AG20443 (cell line): ENCODE data around the gene DMRTC2.
A peak's percentile ranks its signal among the peaks of the same experiment; 100 is the strongest.

Source experiments
- DNase-seq: peaks from one replicate; pipeline ENCODE4 v3.0.0; 2012; ENCODE audit warnings: low spot score, mixed read lengths

DMRTC2 gene

DNA sequence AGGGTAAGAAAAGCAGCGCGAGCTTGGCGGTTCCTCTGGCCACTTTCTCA lies at the start of gene DMRTC2:
TSS of gene DMRTC2 (plus strand) at position 42 of the 50 bp plus-strand sequence. CDS start 2,387 bp downstream, outside the sequence.
- no peak for DNase-seq

DNA sequence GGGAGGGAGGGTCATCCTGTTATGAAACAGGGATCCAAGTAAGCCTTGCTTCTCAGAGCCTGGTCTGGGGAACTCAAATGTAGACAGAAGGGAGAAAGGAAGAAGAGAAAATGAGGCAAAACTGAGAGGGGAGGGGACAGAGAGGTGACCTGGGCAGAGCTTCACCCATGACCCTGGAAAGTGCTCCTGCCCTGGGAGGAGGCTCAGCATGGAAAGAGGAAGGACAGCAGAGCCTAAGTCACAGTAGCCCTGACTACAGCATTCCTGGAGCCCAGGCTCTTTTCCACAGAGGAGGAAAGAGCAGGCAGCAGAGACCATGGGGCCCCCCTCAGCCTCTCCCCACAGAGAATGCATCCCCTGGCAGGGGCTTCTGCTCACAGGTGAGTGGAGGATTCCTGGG lies 48.5 kb upstream of the DMRTC2 start, which contains the start of gene CEACAM3:
TSS of gene CEACAM3 (plus strand) at position 226 of the 400 bp plus-strand sequence. CDS start at position 317, 91 bp downstream.
- DNase-seq = no peak

DNA sequence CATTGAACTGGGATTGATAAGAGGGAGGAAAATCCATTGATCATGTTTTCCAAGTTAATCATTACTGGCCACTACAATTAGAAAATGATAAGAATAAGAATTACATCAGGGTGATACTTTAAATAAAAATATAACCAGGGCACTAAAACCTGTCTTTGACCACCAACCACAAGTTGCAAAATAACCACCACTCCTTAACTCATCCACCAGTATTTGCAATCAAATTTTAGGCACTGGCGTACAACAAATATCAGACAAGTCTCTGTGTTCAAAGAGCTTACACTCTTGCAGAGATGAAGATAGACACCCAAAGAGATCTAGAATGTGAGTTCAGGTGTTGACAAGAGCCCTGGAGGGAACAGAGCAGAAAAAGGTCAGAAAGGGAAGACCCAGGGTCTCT lies 47.9 kb upstream of the DMRTC2 start:
- no peak for DNase-seq

DNA sequence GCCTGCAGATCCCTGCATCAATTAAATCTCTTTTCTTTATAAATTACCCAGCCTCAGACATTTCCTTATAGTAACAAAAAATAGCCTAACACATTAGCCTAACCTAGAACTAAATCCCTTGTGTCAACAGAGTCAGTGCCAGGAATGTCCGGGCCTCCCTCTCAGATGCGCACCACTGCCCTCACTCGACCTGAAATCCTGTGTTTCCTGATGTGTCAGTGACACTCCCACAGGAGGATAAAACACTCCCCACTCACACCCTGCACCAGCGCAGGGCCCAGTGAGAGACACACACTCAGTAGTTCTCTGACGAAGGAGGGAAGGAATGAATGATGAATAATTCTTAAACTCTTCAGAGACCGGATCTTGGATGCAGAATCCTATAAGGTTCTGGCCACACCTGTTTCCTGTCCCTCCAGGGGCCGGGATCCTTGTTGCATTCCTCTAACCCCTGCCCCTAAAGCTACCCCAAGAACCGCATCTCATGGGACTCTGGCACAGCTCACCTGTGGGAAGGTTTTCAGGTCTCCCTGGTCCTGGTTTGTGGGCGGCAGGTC lies 45.3 kb upstream of the DMRTC2 start:
- DNase-seq = no peak

DNA sequence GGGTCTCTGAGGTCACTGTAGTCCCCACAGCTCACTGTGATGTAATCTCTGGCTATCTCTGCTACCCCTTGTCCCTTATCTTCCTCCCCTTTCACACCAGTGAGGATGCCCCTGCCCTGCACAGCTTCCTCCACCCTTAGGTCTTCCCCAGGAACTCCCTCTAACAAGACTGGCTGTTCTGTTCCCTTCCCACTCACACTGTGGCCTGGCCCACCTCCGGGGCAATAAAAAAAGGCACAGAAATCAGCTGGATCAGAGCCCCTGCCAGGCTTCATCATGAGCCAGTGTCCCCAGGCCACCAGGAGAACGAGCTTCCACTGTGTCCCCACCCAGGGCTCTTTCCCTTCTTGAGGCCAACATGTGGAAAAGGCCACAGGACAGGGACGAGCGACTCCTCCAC lies 43.8 kb upstream of the DMRTC2 start:
- no peak for DNase-seq

DNA sequence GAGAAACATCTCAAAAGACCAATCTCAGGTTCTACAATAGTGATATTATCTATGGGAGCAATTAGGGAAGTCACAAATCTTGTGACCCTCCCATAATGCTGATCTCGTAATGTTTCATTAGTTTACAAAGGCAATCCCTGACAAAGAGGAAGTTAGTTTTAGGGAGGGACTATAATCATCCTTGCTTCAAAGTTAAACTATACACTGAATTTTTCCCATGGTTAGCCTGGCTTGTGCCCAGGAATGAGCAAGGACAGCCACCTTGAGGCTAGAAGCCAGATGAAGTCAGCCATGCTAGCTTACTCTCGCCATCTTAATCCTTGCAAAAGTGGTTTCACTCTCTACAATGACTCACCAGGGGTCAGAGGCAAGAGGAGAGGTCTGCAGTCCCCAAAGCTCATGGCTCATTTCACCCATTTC lies 43.0 kb upstream of the DMRTC2 start:
- DNase-seq = no peak

DNA sequence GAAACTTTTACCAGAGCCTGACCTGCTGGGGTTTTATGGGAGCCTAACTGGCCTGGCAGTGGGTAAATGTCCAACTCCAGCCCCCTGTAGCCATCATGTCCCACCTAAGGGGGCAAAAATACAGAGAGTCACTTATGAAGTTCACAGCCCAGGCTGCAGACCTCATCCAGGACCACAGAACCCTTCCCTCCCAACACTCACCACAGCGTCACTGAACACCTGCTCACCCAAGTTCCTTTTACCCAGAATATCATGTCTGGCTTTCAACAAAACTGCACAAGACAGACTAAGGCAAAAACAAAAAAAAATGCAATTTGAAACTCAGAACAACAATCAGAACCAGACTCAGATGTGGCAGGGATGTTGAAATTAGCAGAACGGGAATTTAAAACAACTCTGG lies 42.1 kb upstream of the DMRTC2 start:
- DNase-seq = no peak

DNA sequence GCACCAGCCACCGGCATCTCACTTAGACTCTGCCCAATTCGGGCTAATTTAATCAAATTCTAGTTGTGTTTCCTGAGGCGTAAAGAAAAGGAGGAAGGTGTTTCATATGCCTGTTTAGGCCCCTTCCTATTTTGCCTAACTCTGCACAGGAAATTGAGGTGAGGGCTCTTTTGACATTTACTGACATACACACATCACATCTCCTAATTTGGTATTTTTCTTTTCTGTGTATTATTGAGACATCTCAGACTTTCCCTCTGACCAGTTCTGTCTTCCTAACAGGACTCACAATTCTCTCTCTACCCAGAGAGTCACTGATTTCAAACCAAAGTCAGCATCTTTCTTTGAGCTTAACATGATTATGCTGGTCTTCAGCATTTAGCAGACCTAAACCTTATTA lies 40.5 kb upstream of the DMRTC2 start:
- DNase-seq = no peak

DNA sequence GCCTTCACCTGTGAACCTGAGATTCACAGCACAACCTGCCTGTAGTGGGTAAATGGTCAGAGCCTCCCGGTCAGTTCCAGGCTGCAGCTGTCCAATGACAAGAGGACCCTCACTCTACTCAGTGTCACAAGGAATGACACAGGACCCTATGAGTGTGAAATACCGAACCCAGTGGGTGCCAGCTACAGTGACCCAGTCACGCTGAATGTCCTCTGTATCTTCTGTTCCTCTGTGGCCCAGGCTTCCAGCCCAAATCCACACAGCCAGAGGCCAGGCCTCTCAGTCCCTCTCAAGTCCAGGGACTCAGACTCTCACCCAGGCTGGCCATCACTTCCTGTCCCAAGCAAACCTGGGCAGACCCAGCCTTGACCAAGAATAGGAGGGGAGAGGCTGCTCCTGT lies 37.7 kb upstream of the DMRTC2 start:
- no peak for DNase-seq

DNA sequence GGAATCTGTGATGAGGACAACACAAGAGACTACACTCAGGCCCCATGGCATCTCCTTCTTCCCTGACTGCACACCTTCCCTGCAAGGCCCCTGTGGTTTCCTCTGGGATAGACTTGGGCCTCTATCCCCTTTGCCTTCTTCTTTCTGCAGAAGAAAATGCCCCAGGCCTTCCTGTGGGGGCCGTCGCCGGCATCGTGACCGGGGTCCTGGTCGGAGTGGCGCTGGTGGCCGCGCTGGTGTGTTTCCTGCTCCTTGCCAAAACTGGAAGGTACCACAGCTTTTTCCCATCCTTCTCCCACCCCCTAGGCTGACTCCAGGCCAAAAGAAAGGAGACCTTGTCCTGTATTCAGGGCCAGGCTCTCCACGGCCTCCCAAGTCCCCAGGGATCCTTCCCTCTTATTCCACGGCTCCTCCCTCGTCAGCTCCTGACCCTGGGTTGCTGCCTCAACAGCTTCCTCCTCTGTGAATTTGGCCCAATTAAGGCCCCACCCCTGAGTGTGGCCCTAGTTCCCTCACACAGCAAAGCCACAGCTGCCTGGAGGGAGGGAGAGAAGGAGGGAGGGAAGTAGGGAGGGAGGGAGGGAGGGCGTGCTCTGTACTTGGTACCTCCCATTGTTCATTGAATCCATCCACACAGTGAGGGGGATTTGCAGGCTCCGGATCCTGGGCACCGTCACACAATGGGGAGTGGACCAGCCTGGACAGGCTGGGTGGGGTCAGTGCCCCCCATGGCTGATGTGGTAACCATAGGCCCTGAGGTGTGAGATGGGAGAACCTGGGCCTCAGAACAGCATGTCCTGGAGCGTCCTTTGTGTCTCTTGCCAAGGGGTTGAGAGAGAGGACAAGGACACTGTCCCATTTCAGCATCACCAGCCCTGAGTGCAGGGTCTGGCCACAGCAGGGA lies 35.9 kb upstream of the DMRTC2 start:
- DNase-seq = no peak

DNA sequence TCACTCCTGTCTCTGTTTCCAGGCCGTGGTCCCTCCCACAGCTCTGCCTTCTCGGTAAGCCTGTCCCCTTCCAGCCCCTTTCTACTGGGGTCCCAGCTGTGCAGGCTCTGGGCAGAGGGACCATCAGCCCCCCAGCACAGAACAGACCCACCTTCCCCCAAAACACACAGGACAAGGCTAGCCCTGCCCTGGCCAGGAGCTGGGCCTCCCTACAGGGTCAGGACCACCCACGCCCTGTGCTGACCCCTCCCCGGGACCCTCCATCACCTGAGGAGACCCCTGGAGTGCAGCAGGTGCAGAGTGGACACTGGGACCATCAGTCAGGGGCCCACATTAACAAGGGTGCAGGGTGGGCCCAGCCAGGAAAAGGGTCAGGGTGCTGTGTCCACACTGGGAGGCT lies 34.5 kb upstream of the DMRTC2 start:
- no peak for DNase-seq

DNA sequence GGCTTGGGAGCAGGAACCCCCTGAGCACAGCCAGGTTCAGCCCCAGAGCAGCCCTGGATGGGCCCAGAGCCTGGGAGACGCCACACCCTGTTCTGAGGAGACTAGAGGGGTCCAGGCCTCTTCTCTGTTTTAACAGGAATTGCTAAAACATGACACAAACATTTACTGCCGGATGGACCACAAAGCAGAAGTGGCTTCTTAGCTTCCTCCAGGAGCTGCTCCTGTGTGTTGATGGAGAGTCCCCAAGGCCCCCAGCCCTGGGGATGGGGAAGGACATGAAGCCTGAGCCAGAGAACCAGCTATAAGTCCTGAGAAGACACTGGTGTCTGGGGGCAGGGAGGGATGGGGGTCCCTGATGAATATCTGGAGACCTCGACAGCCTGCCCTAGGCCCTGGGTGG lies 33.8 kb upstream of the DMRTC2 start:
- DNase-seq = no peak

DNA sequence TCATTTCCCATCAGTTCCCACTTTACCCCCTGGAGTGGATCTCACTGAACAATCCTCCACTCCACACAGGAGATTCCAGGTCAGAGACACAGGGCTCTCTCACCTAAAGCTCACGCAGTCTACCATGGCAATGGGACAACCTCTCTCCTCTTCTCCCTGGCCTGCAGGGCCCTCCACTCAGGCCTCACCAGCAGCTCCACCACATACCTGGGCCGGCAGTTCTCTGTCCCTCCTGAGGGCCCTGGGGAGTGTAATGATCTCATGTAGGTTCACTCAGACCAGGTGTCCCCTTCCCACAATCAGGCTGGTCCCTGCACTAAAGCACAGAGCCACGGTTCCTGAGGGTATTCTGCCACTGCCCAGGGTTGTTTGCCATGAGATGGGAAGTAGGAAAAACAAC lies 32.9 kb upstream of the DMRTC2 start:
- DNase-seq = no peak

DNA sequence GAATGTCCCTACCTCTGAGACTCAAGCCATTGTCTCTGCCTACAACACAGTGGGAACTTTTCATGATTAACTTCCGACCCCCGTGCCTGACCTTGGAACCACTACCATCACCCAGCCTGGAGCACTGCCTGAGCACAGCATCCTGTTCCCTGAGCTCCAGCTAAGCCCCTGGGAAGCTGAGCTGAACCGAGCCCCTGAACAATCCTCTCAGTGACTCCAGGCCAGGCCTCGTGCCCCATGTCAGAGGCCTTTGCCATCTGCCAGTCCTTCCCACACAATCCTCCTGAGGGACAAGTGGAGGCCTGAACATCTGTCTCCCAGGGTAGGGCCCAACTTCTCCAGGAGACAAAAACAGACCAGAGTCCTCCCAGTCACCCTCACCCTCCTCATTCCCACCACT lies 30.9 kb upstream of the DMRTC2 start:
- no peak for DNase-seq

DNA sequence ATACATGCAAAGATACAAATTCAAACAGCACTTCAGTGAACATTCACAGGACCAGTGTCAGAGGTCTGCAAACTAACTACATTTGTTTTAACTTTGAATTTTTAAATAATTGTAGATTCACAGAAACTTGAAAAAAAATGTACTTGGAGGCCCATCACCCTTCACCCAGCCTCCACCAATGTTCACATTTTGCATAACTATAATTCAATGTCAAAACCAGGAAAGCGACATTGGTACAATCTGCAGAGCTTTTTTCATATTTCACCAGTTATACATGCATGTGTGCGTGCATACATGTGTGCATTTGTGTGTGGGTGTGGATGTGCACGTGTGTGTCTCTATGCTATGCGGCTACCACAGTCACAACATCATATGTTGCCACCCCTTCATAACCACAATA lies 29.5 kb upstream of the DMRTC2 start:
- DNase-seq = no peak

DNA sequence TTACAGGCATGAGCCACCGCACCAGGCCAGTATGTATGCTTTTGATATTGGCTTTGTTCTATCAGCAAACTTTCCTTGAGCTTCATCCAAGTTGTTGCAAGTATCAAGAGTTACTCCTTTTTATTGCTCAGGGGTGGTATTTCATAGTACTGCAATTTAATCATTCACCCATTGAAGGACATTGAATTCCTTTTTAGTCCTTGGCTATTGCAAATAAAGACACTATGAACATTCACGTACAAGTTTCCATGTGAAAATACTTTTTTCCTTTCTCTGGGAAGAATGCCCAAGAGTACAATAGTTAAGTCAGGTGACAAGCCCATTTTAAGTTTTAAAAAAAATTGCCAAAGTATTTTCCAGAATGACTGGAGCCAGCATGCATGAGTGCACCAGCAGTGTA lies 28.1 kb upstream of the DMRTC2 start:
- DNase-seq = no peak

DNA sequence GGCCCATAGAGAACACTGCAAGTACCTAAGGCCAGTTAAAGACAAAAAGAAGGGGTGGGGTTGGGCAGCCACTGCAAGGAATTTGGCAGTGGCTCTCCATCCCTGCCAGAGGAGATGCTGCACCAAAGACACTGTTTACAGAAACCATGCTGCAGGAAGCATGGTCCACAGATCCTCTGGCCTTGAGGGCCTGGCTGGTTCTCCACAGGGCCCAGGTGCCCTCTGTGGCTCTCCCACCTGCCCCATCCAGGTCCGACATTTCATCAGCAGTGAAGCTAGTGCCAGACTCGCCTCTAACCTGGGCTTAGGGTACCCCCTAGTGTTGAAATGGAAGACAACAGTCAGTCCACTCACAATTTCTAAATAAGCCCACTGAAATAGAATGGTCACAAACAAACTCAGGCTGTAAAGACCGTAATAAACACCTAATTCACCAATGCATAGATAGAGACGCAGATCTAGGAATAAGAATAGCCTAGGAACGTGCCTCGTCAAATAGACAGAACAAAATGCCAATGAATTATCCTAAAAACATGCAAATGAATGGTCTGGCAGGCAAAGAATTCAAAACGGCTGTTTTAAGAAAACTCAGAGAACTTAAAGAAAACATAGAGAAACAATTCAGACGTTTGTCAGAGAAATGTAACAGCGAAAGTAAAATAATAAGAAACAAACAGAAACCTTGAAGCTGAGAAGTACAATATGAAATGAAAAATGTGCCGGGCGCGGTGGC lies 23.7 kb upstream of the DMRTC2 start:
- peak; percentile 50 for DNase-seq

DNA sequence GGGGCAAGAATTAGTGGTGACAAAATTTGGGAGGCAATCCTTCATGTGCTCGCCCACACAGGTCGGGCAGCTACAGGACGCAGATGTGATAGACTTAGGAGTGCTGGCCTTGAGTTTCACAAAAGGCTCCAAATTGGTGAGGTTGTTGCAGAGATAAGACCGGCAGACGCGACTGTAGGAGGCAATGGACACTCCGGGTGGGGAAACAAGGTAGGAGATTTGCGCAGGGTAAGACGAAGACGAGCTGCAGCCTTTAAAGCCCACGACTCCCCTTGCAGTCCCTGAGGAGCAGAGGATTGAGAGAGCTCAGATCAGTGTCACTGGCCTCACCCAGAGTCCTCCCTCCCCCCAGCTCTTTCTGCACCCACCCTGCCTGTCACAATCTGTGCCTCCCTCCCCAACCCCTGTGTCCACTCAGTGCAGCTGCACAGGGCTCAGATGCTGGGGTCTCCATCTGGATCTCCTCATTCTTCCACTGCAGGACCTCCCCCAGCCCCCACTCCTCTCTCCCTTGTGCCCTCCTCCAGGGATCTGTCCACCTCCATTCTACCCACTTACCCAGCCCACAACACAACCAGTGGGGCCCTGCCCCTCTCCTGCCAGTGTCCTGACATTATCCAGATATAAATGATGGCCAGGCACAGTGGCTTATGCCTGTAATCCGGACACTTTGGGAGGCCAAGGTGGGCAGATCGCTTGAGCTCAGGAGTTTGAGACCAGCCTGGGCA lies 6.7 kb upstream of the DMRTC2 start:
- DNase-seq = no peak

DNA sequence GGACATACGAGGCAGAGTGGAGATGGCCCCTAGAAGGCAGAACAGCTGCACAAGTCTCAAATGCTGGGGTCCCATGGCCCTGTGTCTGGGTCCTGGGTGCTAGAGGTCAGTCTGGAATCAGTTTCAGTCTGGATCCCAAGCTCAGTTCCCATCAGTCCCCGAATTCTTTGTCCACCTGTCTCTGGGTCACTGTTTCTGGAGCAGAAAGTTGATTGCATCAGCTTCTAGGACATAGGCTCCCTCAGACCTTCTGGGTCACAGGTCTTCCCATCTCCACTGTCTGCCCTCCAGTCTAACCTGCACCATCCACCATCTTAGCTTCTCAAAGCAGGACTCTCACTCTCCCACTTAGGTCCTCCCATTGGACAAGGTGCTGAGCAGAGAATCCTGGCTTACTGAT lies 5.6 kb upstream of the DMRTC2 start:
- DNase-seq = no peak

DNA sequence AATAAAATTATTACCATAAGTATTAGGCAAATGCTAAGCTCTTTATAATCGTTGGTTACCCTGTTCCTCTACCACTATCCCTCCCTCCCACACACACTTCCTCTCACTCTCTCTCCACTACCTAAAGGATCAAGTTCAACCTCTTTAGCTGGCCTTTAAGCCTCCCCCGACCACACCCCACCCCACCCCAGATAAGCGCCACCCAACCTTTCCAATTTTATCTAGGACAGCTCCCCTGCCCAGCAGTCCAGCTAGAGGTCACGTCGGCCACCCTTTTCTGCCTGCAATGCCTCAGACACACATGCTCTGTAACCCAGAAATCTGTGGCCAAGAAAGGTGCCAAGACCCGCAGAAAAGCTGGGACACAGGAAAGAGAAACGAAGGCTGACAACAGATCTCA lies 1.5 kb upstream of the DMRTC2 start:
- DNase-seq = no peak

DNA sequence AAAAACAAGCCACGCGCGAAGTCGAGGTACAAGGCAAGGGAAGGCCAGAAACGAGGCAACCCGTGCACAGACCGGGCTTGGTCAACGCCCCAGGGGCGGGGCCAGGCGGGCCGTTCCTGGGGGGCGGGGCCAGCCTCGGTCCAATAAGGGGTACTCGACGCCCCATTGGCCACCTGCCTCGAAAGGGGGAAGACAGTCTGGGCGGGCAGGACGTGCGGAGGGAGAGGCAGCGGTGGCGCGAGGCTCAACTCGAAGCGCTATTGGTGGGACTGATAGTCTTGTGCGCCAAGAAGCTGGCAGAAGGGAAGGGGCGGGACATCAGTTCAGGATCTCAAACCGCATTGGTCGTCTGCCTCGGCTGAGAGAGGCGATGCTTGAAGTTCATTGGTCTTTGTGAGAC lies 241 bp upstream of the DMRTC2 start, which contains the start of gene LYPD4:
TSS of gene LYPD4 (minus strand) at position 83 of the 400 bp plus-strand sequence. CDS start 5,398 bp downstream, outside the sequence.
- no peak for DNase-seq

DNA sequence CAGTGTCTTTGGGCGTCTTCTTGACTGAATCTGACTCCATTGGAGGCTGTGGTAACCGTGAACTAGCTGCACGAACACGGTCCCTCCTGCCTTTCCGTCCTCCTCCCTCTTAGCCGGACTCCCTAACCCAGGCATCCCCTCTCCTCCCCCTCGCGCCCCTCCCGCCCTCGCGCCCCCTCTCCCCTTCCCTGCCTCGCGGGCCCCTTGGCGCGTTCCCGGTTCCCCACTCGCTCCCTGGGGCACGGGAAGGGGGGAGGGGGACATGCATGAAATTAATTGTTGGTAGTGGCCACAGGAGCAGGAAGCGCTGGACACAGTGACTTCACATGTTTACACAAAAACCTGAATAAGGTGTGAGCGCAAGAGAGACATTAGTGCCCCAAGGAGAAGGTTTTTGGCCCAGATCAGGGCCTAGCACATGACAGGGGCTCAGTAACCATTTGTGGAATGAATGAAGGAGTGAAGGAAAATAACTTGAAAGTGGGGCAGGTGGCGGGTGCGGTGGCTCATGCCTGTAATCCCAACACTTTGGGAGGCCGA lies 279 bp downstream of the DMRTC2 start:
- no peak for DNase-seq
